Endothelial cell of umbilical vein (primary cell): ENCODE results near the gene TSPAN1. TPM values are rescaled to one million over a fixed set of nuclear protein-coding genes. Genes with fewer than 3 reads are reported as not detected.

ENCODE experiments used
- BruUV-seq: library from RNA; stranded (reverse); fragments of 400-500 nt; replicated peaks from 2 replicates; lab custom pipeline; 2021; lab: Mats Ljungman, UMichigan
- CTCF ChIA-PET: fragments of 300-600, 350-600 bp; sonication (Branson Sonifier 250); formaldehyde crosslinking; loops from one replicate; lab custom pipeline; 2021; ENCODE audit warnings: antibody characterized with exemption, inconsistent platforms; lab: Charles Lee
- POLR2A ChIA-PET: fragments of 300-600, 350-600 bp; sonication (Branson Sonifier 250); formaldehyde crosslinking; loops from one replicate; lab custom pipeline; 2021; ENCODE audit warnings: antibody characterized with exemption, inconsistent platforms; lab: Charles Lee
- DNase-seq: peaks from one replicate; pipeline ENCODE4 v3.0.0-alpha.2; 2011; ENCODE audit warnings: low read depth, low spot score
- FAIRE-seq: peaks from 2 replicates; lab custom pipeline; 2011; peaks lifted over from hg19 to GRCh38; lab: Jason Lieb, UNC
- H2AFZ ChIP-seq: 2 replicates; pipeline ENCODE4 v1.6.0; 2012; ENCODE audit warnings: low read depth, low read length, control low read depth, inconsistent platforms
- H3K27ac ChIP-seq: 2 replicates; pipeline ENCODE4 v1.5.1; 2011; ENCODE audit warnings: low read depth, mild to moderate bottlenecking, control low read depth, low read length, moderate library complexity; ENCODE audit not compliant: insufficient read depth
- H3K27me3 ChIP-seq, 2 experiments: 2 replicates each; pipeline versions ENCODE4 v1.6.0 to v1.6.1; 2011; ENCODE audit warnings: low read length in 2 of 2, mixed read lengths in 1 of 2; ENCODE audit not compliant: control insufficient read depth in 2 of 2, insufficient read depth in 2 of 2
- H3K36me3 ChIP-seq, 2 experiments: 2 replicates in 1 of 2; 3 replicates in 1 of 2; pipeline ENCODE4 v1.5.1; 2011; ENCODE audit warnings: low read length in 2 of 2, mild to moderate bottlenecking in 1 of 2, moderate library complexity in 1 of 2; ENCODE audit not compliant: control insufficient read depth in 2 of 2, insufficient read depth in 2 of 2; ENCODE audit errors: extremely low read depth in 1 of 2
- H3K4me1 ChIP-seq: 3 replicates; pipeline ENCODE4 v1.5.1; 2011; ENCODE audit warnings: mild to moderate bottlenecking, low read length; ENCODE audit not compliant: control insufficient read depth, insufficient read depth; ENCODE audit errors: extremely low read depth
- H3K4me2 ChIP-seq: 2 replicates; pipeline ENCODE4 v1.6.1; 2011; ENCODE audit warnings: low read length, control low read depth, mixed read lengths; ENCODE audit not compliant: insufficient read depth
- H3K4me3 ChIP-seq, 3 experiments: fragments of 200-600 bp in 1 of 3; sonication (generic), shearing (Covaris generic) in 1 of 3; replicated peaks in 1 of 3; 2 replicates each; pipeline ENCODE4 v1.5.1; 2011 to 2016; ENCODE audit warnings: control low read depth in 3 of 3, low read length in 3 of 3, mild to moderate bottlenecking in 2 of 3, inconsistent platforms in 1 of 3, low read depth in 1 of 3, moderate library complexity in 1 of 3; ENCODE audit not compliant: insufficient read depth in 1 of 3
- H3K79me2 ChIP-seq: 2 replicates; pipeline ENCODE4 v1.6.0; 2012; ENCODE audit warnings: low read length, inconsistent platforms; ENCODE audit not compliant: control insufficient read depth, insufficient read depth
- H3K9ac ChIP-seq: replicated peaks from 2 replicates; pipeline ENCODE3; 2011; ENCODE audit warnings: low read length, control low read depth; ENCODE audit not compliant: insufficient read depth; ENCODE audit errors: extremely low read depth
- H3K9me1 ChIP-seq: replicated peaks from 3 replicates; pipeline ENCODE4 v1.6.0; 2011; ENCODE audit warnings: mild to moderate bottlenecking, low read length; ENCODE audit not compliant: control insufficient read depth, insufficient read depth; ENCODE audit errors: extremely low read depth
- H3K9me3 ChIP-seq: replicated peaks from 2 replicates; pipeline ENCODE4 v1.5.1; 2012; ENCODE audit warnings: low read length, inconsistent platforms; ENCODE audit not compliant: control insufficient read depth, insufficient read depth
- H4K20me1 ChIP-seq: replicated peaks from 2 replicates; pipeline ENCODE3; 2011; ENCODE audit warnings: mild to moderate bottlenecking, low read length; ENCODE audit not compliant: control insufficient read depth, insufficient read depth; ENCODE audit errors: extremely low read depth
- CTCF ChIP-seq, 2 donors: IDR thresholded peaks; 1 replicate in 1 of 2; 2 replicates in 1 of 2; pipeline ENCODE4 v1.5.1; 2011; ENCODE audit warnings: low read length in 2 of 2, mild to moderate bottlenecking in 2 of 2, moderate library complexity in 2 of 2, control low read depth in 1 of 2, inconsistent platforms in 1 of 2, low read depth in 1 of 2; ENCODE audit not compliant: insufficient read depth in 1 of 2; ENCODE audit errors: extremely low read depth in 1 of 2
- FOS ChIP-seq: IDR thresholded peaks from 2 replicates; pipeline ENCODE4 v1.6.1; 2011; ENCODE audit warnings: mild to moderate bottlenecking, low read length, moderate library complexity, borderline replicate concordance; ENCODE audit not compliant: insufficient read depth
- GATA2 ChIP-seq: IDR thresholded peaks from 2 replicates; pipeline ENCODE4 v1.7.0; 2011; ENCODE audit warnings: low read depth, mild to moderate bottlenecking, moderate library complexity, mixed read lengths, low read length; ENCODE audit not compliant: insufficient read length, insufficient read depth
- JUN ChIP-seq: IDR thresholded peaks from 2 replicates; pipeline ENCODE4 v1.6.1; 2011; ENCODE audit warnings: borderline replicate concordance, low read depth; ENCODE audit not compliant: insufficient read length, insufficient read depth
- POLR2A ChIP-seq: IDR thresholded peaks from 2 replicates; pipeline ENCODE4 v1.6.1; 2012; ENCODE audit warnings: low read depth, mild to moderate bottlenecking, control low read depth, low read length
- POLR2AphosphoS5 ChIP-seq: IDR thresholded peaks from 2 replicates; pipeline ENCODE4 v1.6.1; 2012; ENCODE audit warnings: low read depth, mild to moderate bottlenecking, control low read depth, low read length, moderate library complexity; ENCODE audit not compliant: insufficient read depth
- dilution Hi-C: fragments of 300-500 bp; cut with MboI; formaldehyde crosslinking; loops from one replicate; pipeline ENCODE4 v1.15.0; 2019; ENCODE audit warnings: low sequenced_read_pairs; ENCODE audit not compliant: extremely low pct_ligation_motif_present
- intact Hi-C: fragments of 100-400 bp; cut with micrococcal nuclease; formaldehyde crosslinking; loops from one replicate; pipeline ENCODE4 v1.10.0; 2022
- polyA plus RNA-seq, 4 experiments: library from polyadenylated mRNA; depleted of rRNA in 3 of 4; stranded (reverse) in 3 of 4; unstranded in 1 of 4; fragments of >200 nt; gene quantifications; 2 replicates each; pipeline versions ENCODE4 v1.2.1 to v1.2.3, GENCODE V29; 2011 to 2012; ENCODE audit warnings: missing spikeins in 1 of 4
- total RNA-seq: library from RNA; stranded (reverse); gene quantifications from 2 replicates; pipeline ENCODE4 v1.2.3, GENCODE V29; 2021

Gene TSPAN1
- total and polyA plus RNA-seq, 2 donors (not counting 3 experiments of a cell fraction or from before 2014, with no cell fraction given) = 0.65 to 0.88 TPM

- H3K9me1 ChIP-seq = no peaks in the 10 kb centered on the region
- TF ChIP-seq GATA2 (no peak), POLR2A (peak; percentile 88), CTCF (IDR thresholded peaks at IDR 0.05; ENCODE audit: extremely low read depth in 1 of 2, insufficient read depth in 1 of 2, low read depth in 1 of 2, low read length in 2 of 2) (no peak)
- intact Hi-C loops = loop anchor here (1.0 to 5.0 kb wide), 5 partner anchors 34 to 446 kb away; partner anchors contain the start of genes GPBP1L1, LRRC41, MAST2 and TMEM69
- H3K4me1 ChIP-seq = peaks cover 30% of the 10 kb centered on the region
- peak overlapping the region; percentile 86 for H3K27ac ChIP-seq
- no peaks in the 10 kb centered on the region for H3K27me3 ChIP-seq
- ChIA-PET POLR2A (interaction anchor here (1.2 kb wide), 1 partner anchor 11 kb away, joined by 4 read pairs; no protein-coding TSS in a partner anchor), CTCF (no interaction called here)
- no peaks in the 10 kb centered on the region for H3K36me3 ChIP-seq
- H3K4me3 ChIP-seq = peak overlapping the region; percentile 40 to 69 (median 49)
- no peaks in the 10 kb centered on the region for H4K20me1 ChIP-seq
- BruUV-seq = TSS peak; percentile 71
- dilution Hi-C loops = no loop called here
- H3K79me2 ChIP-seq = no peaks in the 10 kb centered on the region
- H3K9ac ChIP-seq = peak overlapping the region; percentile 94
- no peaks in the 10 kb centered on the region for H3K9me3 ChIP-seq
- H2AFZ ChIP-seq = peak overlapping the region; percentile 85
- peak overlapping the region; percentile 87 for H3K4me2 ChIP-seq
- DNase-seq (no peak), FAIRE-seq (peak; percentile 33)
These were observed 41.7 kb upstream of the TSPAN1 start for GRCh38 chr1:46133181-46133658.

GRCh38 chr1:46133781-46134350 lies 41.0 kb upstream of the TSPAN1 start:
- H3K27ac ChIP-seq = peak overlapping the region; percentile 86
- no peaks in the 10 kb centered on the region for H3K36me3 ChIP-seq
- POLR2A ChIA-PET = no interaction called here
- H3K4me2 ChIP-seq = peak overlapping the region; percentile 87
- CTCF ChIA-PET = interaction anchor here (1.4 kb wide), 1 partner anchor 38 kb away, joined by 4 read pairs; no protein-coding TSS in a partner anchor
- intact Hi-C loops = loop anchor here (1.0 to 5.0 kb wide), 5 partner anchors 33 to 447 kb away; partner anchors contain the start of genes GPBP1L1, LRRC41, MAST2 and TMEM69
- H4K20me1 ChIP-seq = no peaks in the 10 kb centered on the region
- H3K9me3 ChIP-seq = no peaks in the 10 kb centered on the region
- H3K9me1 ChIP-seq = no peaks in the 10 kb centered on the region
- DNase-seq (peak; percentile 48), FAIRE-seq (no peak)
- peak overlapping the region; percentile 94 for H3K9ac ChIP-seq
- H3K4me3 ChIP-seq = peak overlapping the region in 2 of 3 experiments; percentile 49 to 69
- dilution Hi-C loops = no loop called here
- no peaks in the 10 kb centered on the region for H3K27me3 ChIP-seq
- no peak for TF ChIP-seq FOS
- TF ChIP-seq GATA2 = no peak
- no peak for TF ChIP-seq POLR2AphosphoS5
- TF ChIP-seq JUN = no peak
- TF ChIP-seq CTCF (IDR thresholded peaks at IDR 0.05; ENCODE audit: extremely low read depth in 1 of 2, insufficient read depth in 1 of 2, low read depth in 1 of 2, low read length in 2 of 2) = no peak
- no peak for TF ChIP-seq POLR2A
- no peaks in the 10 kb centered on the region for H3K79me2 ChIP-seq
- BruUV-seq = no TSS peak
- peaks cover 30% of the 10 kb centered on the region for H3K4me1 ChIP-seq
- H2AFZ ChIP-seq = no peak overlapping the region
